ENCODE results near the gene CD244. TPM values are rescaled to one million over a fixed set of nuclear protein-coding genes. Genes with fewer than 3 reads are reported as not detected.

CD244 gene
- total and polyA plus RNA-seq, 10 donors: 2.1 to 25.7 (median 16.1) TPM

DNA sequence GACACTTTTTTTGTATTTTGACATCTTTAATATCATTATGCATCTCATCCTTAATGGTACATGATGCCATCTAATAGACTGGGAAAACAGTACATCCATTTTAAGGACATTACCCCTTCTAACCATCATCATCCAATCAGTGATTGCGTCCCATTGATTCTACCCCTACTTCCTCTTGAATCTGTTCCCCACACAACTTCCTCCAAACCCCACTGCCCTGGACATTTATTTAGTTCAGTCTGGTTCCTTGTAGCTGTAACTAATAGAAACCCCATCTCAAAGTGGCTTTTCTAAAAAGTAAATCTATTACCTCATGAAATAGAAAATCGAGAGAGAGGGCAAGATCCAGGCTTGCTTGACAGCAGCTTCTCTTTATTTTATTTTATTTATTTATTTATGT is 24.4 kb upstream of the CD244 start:
- WGBS, 5 donors: 61 to 77% (median 70%) methylated on average over 2 of the region's 2 CpGs
- Histone ChIP-seq H3K4me3 (no peak overlapping the region), H3K9me3 (no peaks in the 10 kb centered on the region), H3K36me3 (no peaks in the 10 kb centered on the region), H3K27ac (no peak overlapping the region), H3K27me3 (replicated peaks in 1 of 7) (peaks cover 0 to 12% (median 0%) of the 10 kb centered on the region in 7 donors), H3K4me1 (peaks cover 0 to 12% (median 0%) of the 10 kb centered on the region in 6 donors)
- DNase-seq: no peak
- no peak for TF ChIP-seq POLR2A (IDR thresholded peaks at IDR 0.05)
- no peak for TF ChIP-seq POLR2AphosphoS5 (IDR thresholded peaks at IDR 0.05)
- no peak for TF ChIP-seq CTCF (IDR thresholded peaks at IDR 0.05 in 8 of 11, conservative IDR thresholded peaks at IDR 0.05 in 3 of 11)
- intact Hi-C loops (cut with DNase I; ENCODE audit: low total_unique reads): no loop called here

GRCh38 chr1:160885042-160885441 is 22.4 kb upstream of the CD244 start, which contains the start of gene ITLN1:
Gene ITLN1, minus strand, starts transcription at chr1:160885180. Its CDS starts 303 bp downstream, at chr1:160884877.
- WGBS, 5 donors: 45 to 65% (median 60%) methylated on average over 5 of the region's 5 CpGs
- no peak within 1 kb of the TSS for H3K4me3 ChIP-seq
- TF ChIP-seq CTCF (IDR thresholded peaks at IDR 0.05 in 8 of 11, conservative IDR thresholded peaks at IDR 0.05 in 3 of 11) (no peak), POLR2AphosphoS5 (IDR thresholded peaks at IDR 0.05) (no peak), POLR2A (IDR thresholded peaks at IDR 0.05) (no peak)
- peak within 1 kb of the TSS in 4 of 8 donors; percentile 18 to 44 (median 26) for H3K27ac ChIP-seq
- H3K9me3 ChIP-seq: no peaks in the 10 kb centered on the region
- peaks cover 0 to 9% (median 0%) of the 10 kb centered on the region in 7 donors for H3K27me3 ChIP-seq (replicated peaks in 1 of 7)
- H3K36me3 ChIP-seq: no peaks in the 10 kb centered on the region
- no peak for DNase-seq
- intact Hi-C loops (cut with DNase I; ENCODE audit: low total_unique reads): no loop called here
- peaks cover 0 to 14% (median 0%) of the 10 kb centered on the region in 6 donors for H3K4me1 ChIP-seq

GRCh38 chr1:160884579-160884978 is 21.9 kb upstream of the CD244 start:
- WGBS, 5 donors: 57 to 90% (median 85%) methylated on average over 5 to 6 of the region's 6 CpGs
- peak overlapping the region in 4 of 8 donors; percentile 3 to 44 (median 26) for H3K27ac ChIP-seq
- H3K9me3 ChIP-seq: no peaks in the 10 kb centered on the region
- no peaks in the 10 kb centered on the region for H3K36me3 ChIP-seq
- TF ChIP-seq CTCF (IDR thresholded peaks at IDR 0.05 in 8 of 11, conservative IDR thresholded peaks at IDR 0.05 in 3 of 11) (peak in 4 of 11 experiments; percentile 49 to 65 (median 58)), POLR2A (IDR thresholded peaks at IDR 0.05) (no peak)
- no peak overlapping the region for H3K4me3 ChIP-seq
- peaks cover 0 to 19% (median 0%) of the 10 kb centered on the region in 6 donors for H3K4me1 ChIP-seq
- DNase-seq: no peak
- intact Hi-C loops (cut with DNase I; ENCODE audit: low total_unique reads): no loop called here
- H3K27me3 ChIP-seq (replicated peaks in 1 of 7): peaks cover 0 to 5% (median 0%) of the 10 kb centered on the region in 7 donors

DNA sequence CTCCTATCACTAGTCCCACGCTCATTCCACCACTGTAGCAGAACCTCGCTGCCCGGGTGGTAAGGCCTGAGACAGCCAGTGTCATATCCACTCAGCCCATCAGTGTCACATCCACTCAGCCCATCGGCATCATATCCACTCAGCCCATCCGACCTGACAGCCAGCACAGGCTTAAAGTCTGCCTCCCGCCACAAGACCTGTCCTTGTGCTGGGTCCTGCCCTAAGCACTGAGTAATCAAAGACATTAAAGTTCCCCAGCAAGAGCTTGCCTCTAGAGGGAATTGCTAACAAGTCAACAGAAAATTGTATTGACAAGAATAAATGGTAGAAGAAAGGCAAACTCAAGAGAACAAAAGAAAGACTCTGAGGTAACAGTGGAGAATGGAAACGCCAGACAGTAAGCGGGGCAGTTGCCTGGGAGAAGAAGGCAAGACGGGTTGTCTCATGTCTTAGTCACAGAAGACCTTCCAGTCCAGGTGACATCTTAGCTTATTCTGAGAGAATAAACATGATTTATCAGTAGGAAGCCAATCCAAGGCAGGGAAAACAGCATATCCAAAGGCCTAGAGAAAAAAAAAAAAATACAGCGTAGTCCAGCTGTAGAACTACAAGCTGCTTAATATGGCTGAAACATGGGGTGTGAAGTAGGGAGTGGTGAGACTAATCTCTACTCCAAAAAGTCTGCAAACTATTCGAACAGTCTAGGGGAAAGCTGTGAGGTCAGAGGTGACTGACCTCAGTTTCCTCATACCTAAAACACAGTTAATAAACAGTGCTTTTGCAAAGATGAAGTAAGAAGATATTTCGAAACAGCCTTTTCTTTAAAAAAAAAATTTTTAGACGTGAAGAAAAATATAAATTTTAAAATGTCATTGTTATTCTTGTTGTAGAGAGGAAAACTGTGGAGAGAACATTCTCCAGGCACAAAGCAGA is 21.2 kb upstream of the CD244 start:
- intact Hi-C loops (cut with DNase I; ENCODE audit: low total_unique reads): no loop called here
- no peaks in the 10 kb centered on the region for H3K9me3 ChIP-seq
- H3K4me1 ChIP-seq: peaks cover 0 to 23% (median 0%) of the 10 kb centered on the region in 6 donors
- H3K27ac ChIP-seq: peak overlapping the region in 4 of 8 donors; percentile 18 to 44 (median 26)
- TF ChIP-seq POLR2AphosphoS5 (IDR thresholded peaks at IDR 0.05) (no peak), CTCF (IDR thresholded peaks at IDR 0.05 in 8 of 11, conservative IDR thresholded peaks at IDR 0.05 in 3 of 11) (no peak), POLR2A (IDR thresholded peaks at IDR 0.05) (no peak)
- H3K36me3 ChIP-seq: no peaks in the 10 kb centered on the region
- no peak for DNase-seq
- H3K4me3 ChIP-seq: no peak overlapping the region
- H3K27me3 ChIP-seq (replicated peaks in 1 of 7): no peaks in the 10 kb centered on the region
- WGBS, 5 donors: 81 to 87% (median 83%) methylated on average over 13 of the region's 13 CpGs
